ENCODE results near the gene RPS5. TPM values are rescaled to one million over a fixed set of nuclear protein-coding genes. Genes with fewer than 3 reads are reported as not detected.

The RPS5 gene
- 1,938 and 2,407 TPM in 2 replicates for total RNA-seq (ENCODE audit: low replicate concordance)

DNA sequence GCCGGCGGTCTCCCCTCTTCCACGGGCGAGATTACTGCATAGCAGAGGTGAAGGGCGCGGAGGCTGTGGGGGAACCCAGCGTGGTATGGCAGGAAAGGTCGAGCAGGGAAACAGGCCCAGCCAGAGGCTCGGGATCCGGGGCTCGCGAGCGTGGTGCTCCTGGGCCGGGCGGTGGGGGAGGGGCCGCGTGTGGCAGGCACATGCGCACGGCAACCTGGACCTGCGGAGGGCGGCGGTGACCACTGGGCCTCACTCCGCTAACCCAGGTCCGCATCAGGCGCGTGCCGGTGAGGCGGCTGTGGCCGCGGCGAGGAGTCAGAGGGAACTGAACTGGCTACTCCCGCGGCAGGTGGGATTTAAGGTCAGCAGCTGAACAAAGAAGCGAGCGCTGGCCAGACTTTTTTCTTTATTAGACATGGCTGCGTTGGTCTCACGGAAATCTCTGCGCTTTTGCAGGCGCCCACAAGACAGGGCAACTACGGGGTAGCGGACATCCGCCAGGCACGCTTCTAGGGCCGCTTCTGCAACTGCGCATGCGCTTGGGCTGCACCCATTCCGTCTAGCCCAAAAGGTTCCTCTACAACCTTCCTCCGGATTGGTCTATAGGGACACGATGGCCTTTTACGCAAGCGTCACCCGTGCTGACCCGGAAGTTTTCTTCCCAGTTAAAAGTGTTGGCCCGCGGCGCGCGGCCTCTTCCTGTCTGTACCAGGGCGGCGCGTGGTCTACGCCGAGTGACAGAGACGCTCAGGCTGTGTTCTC lies at the start of gene RPS5:
RPS5 (plus strand) TSS at position 694 of the 762 bp plus-strand sequence. CDS start 869 bp downstream, outside the sequence.
- Histone ChIP-seq H3K36me3 (no peaks in the 10 kb centered on the region), H3K27me3 (no peaks in the 10 kb centered on the region), H3K4me1 (peaks cover 16% of the 10 kb centered on the region), H3K79me2 (ENCODE audit: low read depth) (peaks cover 56% of the 10 kb centered on the region), H3F3A (ENCODE audit: low read depth) (peaks cover 32% of the 10 kb centered on the region), H3K4me3 (peak within 1 kb of the TSS; percentile 77), H4K20me1 (ENCODE audit: low read depth) (peaks cover 10% of the 10 kb centered on the region), H3K9ac (peak within 1 kb of the TSS; percentile 79), H3K9me3 (ENCODE audit: low read depth) (no peaks in the 10 kb centered on the region), H3K27ac (peak within 1 kb of the TSS; percentile 90), H3K4me2 (peak within 1 kb of the TSS; percentile 97), H2AFZ (replicated peaks) (peak within 1 kb of the TSS; percentile 77)
- peaks cover 14% of the 10 kb centered on the region for H3K27me3 Mint-ChIP-seq (ENCODE audit: insufficient read depth, low read depth)
- peaks cover 13% of the 10 kb centered on the region for H3K36me3 Mint-ChIP-seq
- no peaks in the 10 kb centered on the region for H3K9me3 Mint-ChIP-seq
- peak within 1 kb of the TSS; percentile 99 for H3K27ac Mint-ChIP-seq
- peaks cover 33% of the 10 kb centered on the region for H3K4me1 Mint-ChIP-seq
- peak within 1 kb of the TSS; percentile 97 for H3K4me3 Mint-ChIP-seq
- peak; percentile 98 for DNase-seq (ENCODE audit: low spot score)
- TF ChIP-seq, protein P1, sequence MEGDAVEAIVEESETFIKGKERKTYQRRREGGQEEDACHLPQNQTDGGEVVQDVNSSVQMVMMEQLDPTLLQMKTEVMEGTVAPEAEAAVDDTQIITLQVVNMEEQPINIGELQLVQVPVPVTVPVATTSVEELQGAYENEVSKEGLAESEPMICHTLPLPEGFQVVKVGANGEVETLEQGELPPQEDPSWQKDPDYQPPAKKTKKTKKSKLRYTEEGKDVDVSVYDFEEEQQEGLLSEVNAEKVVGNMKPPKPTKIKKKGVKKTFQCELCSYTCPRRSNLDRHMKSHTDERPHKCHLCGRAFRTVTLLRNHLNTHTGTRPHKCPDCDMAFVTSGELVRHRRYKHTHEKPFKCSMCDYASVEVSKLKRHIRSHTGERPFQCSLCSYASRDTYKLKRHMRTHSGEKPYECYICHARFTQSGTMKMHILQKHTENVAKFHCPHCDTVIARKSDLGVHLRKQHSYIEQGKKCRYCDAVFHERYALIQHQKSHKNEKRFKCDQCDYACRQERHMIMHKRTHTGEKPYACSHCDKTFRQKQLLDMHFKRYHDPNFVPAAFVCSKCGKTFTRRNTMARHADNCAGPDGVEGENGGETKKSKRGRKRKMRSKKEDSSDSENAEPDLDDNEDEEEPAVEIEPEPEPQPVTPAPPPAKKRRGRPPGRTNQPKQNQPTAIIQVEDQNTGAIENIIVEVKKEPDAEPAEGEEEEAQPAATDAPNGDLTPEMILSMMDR (IDR thresholded peaks at IDR 0.05) = no peak
- TF ChIP-seq EZH2phosphoT487 (IDR thresholded peaks at IDR 0.05) (no peak), EZH2 (IDR thresholded peaks at IDR 0.05) (no peak)

DNA sequence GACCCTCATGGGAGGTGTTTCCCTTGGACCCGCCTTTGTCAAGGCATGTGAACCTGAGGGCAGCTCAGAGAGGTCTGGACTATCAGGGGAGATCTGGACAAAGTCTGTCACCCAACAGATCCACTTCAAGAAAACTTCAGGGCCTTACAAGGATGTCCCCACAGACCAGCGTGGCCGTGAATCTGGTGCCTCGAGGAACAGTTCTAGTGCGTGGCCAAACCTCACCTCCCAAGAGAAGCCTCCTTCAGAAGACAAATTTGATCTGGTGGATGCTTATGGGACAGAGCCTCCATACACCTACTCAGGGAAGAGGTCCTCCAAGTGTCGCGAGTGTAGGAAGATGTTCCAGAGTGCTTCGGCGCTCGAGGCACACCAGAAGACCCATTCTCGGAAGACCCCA lies 48.7 kb upstream of the RPS5 start:
- Histone ChIP-seq H2AFZ (replicated peaks) (no peak overlapping the region), H3F3A (ENCODE audit: low read depth) (no peaks in the 10 kb centered on the region), H3K9ac (no peak overlapping the region), H3K27me3 (no peaks in the 10 kb centered on the region), H3K4me1 (no peaks in the 10 kb centered on the region), H4K20me1 (ENCODE audit: low read depth) (no peaks in the 10 kb centered on the region), H3K4me2 (no peak overlapping the region), H3K27ac (no peak overlapping the region), H3K79me2 (ENCODE audit: low read depth) (no peaks in the 10 kb centered on the region), H3K9me3 (ENCODE audit: low read depth) (no peaks in the 10 kb centered on the region), H3K36me3 (no peaks in the 10 kb centered on the region), H3K4me3 (no peak overlapping the region)
- no peak overlapping the region for H3K4me3 Mint-ChIP-seq
- no peaks in the 10 kb centered on the region for H3K4me1 Mint-ChIP-seq
- no peak overlapping the region for H3K27ac Mint-ChIP-seq
- H3K36me3 Mint-ChIP-seq = peaks cover 35% of the 10 kb centered on the region
- no peak for TF ChIP-seq EZH2 (IDR thresholded peaks at IDR 0.05)
- TF ChIP-seq, protein P1 (IDR thresholded peaks at IDR 0.05) = no peak
- TF ChIP-seq EZH2phosphoT487 (IDR thresholded peaks at IDR 0.05) = no peak
- H3K27me3 Mint-ChIP-seq (ENCODE audit: insufficient read depth, low read depth) = peaks cover 7% of the 10 kb centered on the region
- H3K9me3 Mint-ChIP-seq = no peaks in the 10 kb centered on the region
- no peak for DNase-seq (ENCODE audit: low spot score)

DNA sequence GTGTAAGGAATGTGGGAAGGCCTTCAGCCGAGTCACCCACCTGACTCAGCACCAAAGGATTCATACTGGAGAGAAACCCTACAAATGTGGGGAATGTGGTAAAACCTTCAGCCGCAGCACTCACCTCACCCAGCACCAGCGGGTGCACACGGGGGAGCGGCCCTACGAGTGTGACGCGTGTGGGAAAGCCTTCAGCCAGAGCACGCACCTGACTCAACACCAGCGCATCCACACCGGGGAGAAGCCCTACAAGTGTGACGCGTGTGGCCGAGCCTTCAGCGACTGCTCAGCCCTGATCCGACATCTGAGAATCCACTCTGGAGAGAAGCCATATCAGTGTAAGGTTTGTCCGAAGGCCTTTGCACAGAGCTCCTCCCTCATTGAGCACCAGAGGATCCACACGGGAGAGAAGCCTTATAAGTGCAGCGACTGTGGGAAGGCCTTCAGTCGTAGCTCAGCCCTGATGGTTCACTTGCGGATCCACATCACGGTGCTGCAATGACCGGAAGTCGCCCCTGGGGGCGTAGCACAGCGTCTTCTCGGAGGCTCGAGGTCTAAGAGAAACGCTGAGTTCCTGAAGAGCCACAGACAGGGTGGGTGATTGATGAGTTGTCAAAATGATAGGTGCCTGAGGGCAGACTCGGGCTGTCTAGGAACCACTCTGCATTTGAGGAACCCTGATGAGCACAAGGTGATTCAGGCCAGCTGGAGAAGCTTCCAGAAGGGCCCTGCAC lies 48.1 kb upstream of the RPS5 start:
- TF ChIP-seq, protein P1 (IDR thresholded peaks at IDR 0.05) = peak; percentile 54
- TF ChIP-seq EZH2 (IDR thresholded peaks at IDR 0.05) = no peak
- H3K36me3 ChIP-seq = no peaks in the 10 kb centered on the region
- H3K4me2 ChIP-seq = no peak overlapping the region
- H3K27me3 Mint-ChIP-seq (ENCODE audit: insufficient read depth, low read depth) = peaks cover 7% of the 10 kb centered on the region
- no peaks in the 10 kb centered on the region for H4K20me1 ChIP-seq (ENCODE audit: low read depth)
- H3K9me3 ChIP-seq (ENCODE audit: low read depth) = no peaks in the 10 kb centered on the region
- H3K4me3 ChIP-seq = no peak overlapping the region
- H3K4me1 Mint-ChIP-seq = no peaks in the 10 kb centered on the region
- no peak overlapping the region for H2AFZ ChIP-seq (replicated peaks)
- peak; percentile 55 for DNase-seq (ENCODE audit: low spot score)
- no peaks in the 10 kb centered on the region for H3F3A ChIP-seq (ENCODE audit: low read depth)
- H3K4me1 ChIP-seq = no peaks in the 10 kb centered on the region
- H3K27ac ChIP-seq = no peak overlapping the region
- no peaks in the 10 kb centered on the region for H3K9me3 Mint-ChIP-seq
- no peaks in the 10 kb centered on the region for H3K79me2 ChIP-seq (ENCODE audit: low read depth)
- H3K27me3 ChIP-seq = no peaks in the 10 kb centered on the region
- H3K36me3 Mint-ChIP-seq = peaks cover 35% of the 10 kb centered on the region
- no peak overlapping the region for H3K9ac ChIP-seq
- no peak overlapping the region for H3K27ac Mint-ChIP-seq
- H3K4me3 Mint-ChIP-seq = no peak overlapping the region
